T-cell (primary cell): ENCODE data around the gene SHC1. TPM values are rescaled to one million over a fixed set of nuclear protein-coding genes. Genes with fewer than 3 reads are reported as not detected.

Experiments
- ATAC-seq, 4 experiments: fragments of 200-7000 bp in 3 of 4; fragments of 150-1000 bp in 1 of 4; cut with Tn5 transposase; replicated peaks in 1 of 4; 1 replicate in 3 of 4; 2 replicates in 1 of 4; pipeline ENCODE4 v1.10.0; 2021; ENCODE audit warnings: moderate library complexity in 3 of 4, mild to moderate bottlenecking in 2 of 4, moderate number of reproducible peaks in 1 of 4
- CTCF ChIA-PET, 2 donors: fragments of 300-600 bp; sonication (Branson Sonifier 250); formaldehyde crosslinking; loops; one replicate each; lab custom pipeline; 2022; ENCODE audit warnings: antibody characterized with exemption in 2 of 2; lab: Charles Lee
- POLR2A ChIA-PET, 2 donors: fragments of 300-600 bp; sonication (Branson Sonifier 250); formaldehyde crosslinking; loops; one replicate each; lab custom pipeline; 2022; ENCODE audit warnings: antibody characterized with exemption in 2 of 2; lab: Charles Lee
- DNase-seq, 35 experiments: peaks; one replicate each; pipeline versions ENCODE4 v3.0.0 to v3.0.0-alpha.2; 2013 to 2023
- H3K27ac ChIP-seq: one replicate; pipeline ENCODE4 v1.5.1; 2013; ENCODE audit warnings: low read length
- H3K27me3 ChIP-seq, 2 experiments: replicated peaks in 1 of 2; 1 replicate in 1 of 2; 2 replicates in 1 of 2; pipeline versions ENCODE4 v1.6.1 to v1.7.0; 2013; ENCODE audit warnings: low read length in 1 of 2, mixed read lengths in 1 of 2; ENCODE audit not compliant: control insufficient read depth in 2 of 2, insufficient read depth in 2 of 2; ENCODE audit errors: extremely low read depth in 1 of 2
- H3K36me3 ChIP-seq, 2 donors: 1 replicate in 1 of 2; 2 replicates in 1 of 2; pipeline versions ENCODE4 v1.6.1 to v1.7.0; 2013; ENCODE audit warnings: low read length in 1 of 2; ENCODE audit not compliant: control insufficient read depth in 2 of 2, insufficient read depth in 1 of 2; ENCODE audit errors: extremely low read depth in 1 of 2
- H3K4me1 ChIP-seq, 2 experiments: 1 replicate in 1 of 2; 2 replicates in 1 of 2; pipeline versions ENCODE4 v1.6.1 to v1.7.0; 2013; ENCODE audit warnings: low read length in 2 of 2, mixed read lengths in 1 of 2; ENCODE audit not compliant: insufficient read depth in 2 of 2, control insufficient read depth in 1 of 2; ENCODE audit errors: extremely low read depth in 1 of 2
- H3K4me3 ChIP-seq, 2 donors: 1 replicate in 1 of 2; 2 replicates in 1 of 2; pipeline versions ENCODE4 v1.5.1 to v1.7.0; 2013; ENCODE audit warnings: mild to moderate bottlenecking in 2 of 2, low read length in 1 of 2, moderate library complexity in 1 of 2; ENCODE audit not compliant: control insufficient read depth in 1 of 2; ENCODE audit errors: extremely low read depth in 1 of 2
- H3K9me3 ChIP-seq: 2 replicates; pipeline ENCODE4 v1.7.0; 2013
- H3K27ac Mint-ChIP-seq, 2 donors: one replicate each; pipeline ENCODE4 v1.8.0; 2020 to 2021; ENCODE audit warnings: mild to moderate bottlenecking in 2 of 2, mixed read lengths in 2 of 2
- H3K27me3 Mint-ChIP-seq, 2 donors: one replicate each; pipeline ENCODE4 v1.8.0; 2021 to 2022; ENCODE audit warnings: mixed read lengths in 2 of 2
- H3K36me3 Mint-ChIP-seq: one replicate; pipeline ENCODE4 v1.8.0; 2021; ENCODE audit warnings: mixed read lengths
- H3K4me1 Mint-ChIP-seq, 3 donors: one replicate each; pipeline ENCODE4 v1.8.0; 2020 to 2022; ENCODE audit warnings: mixed read lengths in 3 of 3, mild to moderate bottlenecking in 1 of 3
- H3K4me3 Mint-ChIP-seq, 3 donors: one replicate each; pipeline ENCODE4 v1.8.0; 2020 to 2022; ENCODE audit warnings: mild to moderate bottlenecking in 3 of 3, mixed read lengths in 3 of 3, moderate library complexity in 3 of 3
- H3K9me3 Mint-ChIP-seq, 3 donors: one replicate each; pipeline ENCODE4 v1.8.0; 2020 to 2022; ENCODE audit warnings: mixed read lengths in 3 of 3
- WGBS: methylation state at CpG from one replicate; pipeline ENCODE4 v1.1.5; 2013; ENCODE audit warnings: missing lambda C conversion rate; ENCODE audit not compliant: insufficient coverage; 5-methylcytosine and 5-hydroxymethylcytosine counted together
- total RNA-seq, 35 experiments: library from RNA in 6 of 35; stranded (reverse) in 6 of 35; fragments of 120-200 nt in 1 of 35; gene quantifications; one replicate each; pipeline versions ENCODE4 v1.2.1 to v1.2.4 and lab custom pipeline; 2013 to 2026

Gene SHC1
- total RNA-seq, 5 donors from 2014 or later (not counting 1 experiment from before 2014, with no cell fraction given), result 61.3 to 88.2 (median 76.8) TPM

GRCh38 chr1:154943649-154944400, 26.7 kb downstream of the SHC1 start:
- Histone ChIP-seq H3K9me3 (no peaks in the 10 kb centered on the region), H3K4me1 (peaks cover 12 to 80% of the 10 kb centered on the region in 2 experiments), H3K27me3 (no peaks in the 10 kb centered on the region), H3K36me3 (peaks cover 28 to 46% of the 10 kb centered on the region in 2 donors), H3K27ac (peak overlapping the region; percentile 93), H3K4me3 (no peak overlapping the region)
- Mint-ChIP-seq H3K4me1 (peaks cover 57 to 68% (median 59%) of the 10 kb centered on the region in 3 donors), H3K36me3 (peaks cover 9% of the 10 kb centered on the region), H3K27me3 (no peaks in the 10 kb centered on the region), H3K9me3 (no peaks in the 10 kb centered on the region), H3K4me3 (peak overlapping the region in 1 of 3 donors; percentile 58), H3K27ac (peak overlapping the region; percentile 89 to 91)
- ChIA-PET CTCF (interaction anchor here (0.6 to 1.1 kb wide), 5 partner anchors 11 to 274 kb away, joined by 3 read pairs; no protein-coding TSS in a partner anchor), POLR2A (interaction anchor here (0.6 to 1.3 kb wide), 5 partner anchors 9 to 30 kb away, joined by 3 to 4 read pairs (median 3); partner anchors contain the start of gene PBXIP1 (in 1 of the 2))
- DNase-seq (peak in 10 of 35 experiments; percentile 13 to 70 (median 34)), ATAC-seq (peak; percentile 23 to 46 (median 38))
- WGBS, result 20% methylated on average over 3 of the region's 6 CpGs

- 75% methylated on average over 2 of the region's 5 CpGs for WGBS
- H3K36me3 Mint-ChIP-seq, result peaks cover 5% of the 10 kb centered on the region
- Histone ChIP-seq H3K4me3 (no peak overlapping the region), H3K9me3 (no peaks in the 10 kb centered on the region), H3K36me3 (peaks cover 17 to 25% of the 10 kb centered on the region in 2 donors), H3K27ac (peak overlapping the region; percentile 93), H3K27me3 (no peaks in the 10 kb centered on the region), H3K4me1 (peaks cover 18 to 80% of the 10 kb centered on the region in 2 experiments)
- CTCF ChIA-PET, result no interaction called here
- peak overlapping the region; percentile 89 to 91 for H3K27ac Mint-ChIP-seq
- no peaks in the 10 kb centered on the region for H3K9me3 Mint-ChIP-seq
- H3K27me3 Mint-ChIP-seq, result no peaks in the 10 kb centered on the region
- peak overlapping the region in 1 of 3 donors; percentile 61 for H3K4me3 Mint-ChIP-seq
- DNase-seq, result no peak
- POLR2A ChIA-PET, result no interaction called here
- ATAC-seq, result no peak
- peaks cover 64 to 80% (median 70%) of the 10 kb centered on the region in 3 donors for H3K4me1 Mint-ChIP-seq
These were observed 29.1 kb downstream of the SHC1 start for GRCh38 chr1:154941333-154942013.

GRCh38 chr1:154940651-154941194, 29.8 kb downstream of the SHC1 start:
- Mint-ChIP-seq H3K27me3 (no peaks in the 10 kb centered on the region), H3K4me1 (peaks cover 70 to 80% (median 77%) of the 10 kb centered on the region in 3 donors), H3K36me3 (no peaks in the 10 kb centered on the region), H3K4me3 (peak overlapping the region in 1 of 3 donors; percentile 61), H3K27ac (peak overlapping the region; percentile 88 to 89), H3K9me3 (no peaks in the 10 kb centered on the region)
- ChIA-PET CTCF (interaction anchor here in 1 of 2 donors (0.6 to 1.4 kb wide), 2 partner anchors 15 to 34 kb away, joined by 3 to 4 read pairs; partner anchors contain the start of gene PBXIP1), POLR2A (interaction anchor here (1.0 to 1.1 kb wide), 2 partner anchors 15 kb away, joined by 3 to 6 read pairs; partner anchors contain the start of gene PBXIP1 (in 2 of the 2))
- Histone ChIP-seq H3K36me3 (peaks cover 11 to 18% of the 10 kb centered on the region in 2 donors), H3K27ac (peak overlapping the region; percentile 93), H3K27me3 (no peaks in the 10 kb centered on the region), H3K4me1 (peaks cover 24 to 86% of the 10 kb centered on the region in 2 experiments), H3K4me3 (no peak overlapping the region), H3K9me3 (no peaks in the 10 kb centered on the region)
- 54% methylated on average over 4 of the region's 8 CpGs for WGBS
- ATAC-seq (no peak), DNase-seq (no peak)

GRCh38 chr1:154940213-154940560, 30.4 kb downstream of the SHC1 start:
- ATAC-seq, result no peak
- ChIA-PET CTCF (interaction anchor here (0.6 to 1.4 kb wide), 3 partner anchors 15 to 1670 kb away, joined by 3 to 8 read pairs (median 4); partner anchors contain the start of gene PBXIP1 (in 1 of the 2)), POLR2A (interaction anchor here (0.7 to 1.1 kb wide), 5 partner anchors 15 to 311 kb away, joined by 3 to 6 read pairs (median 4); partner anchors contain the start of gene PBXIP1 (in 2 of the 2))
- Mint-ChIP-seq H3K4me3 (peak overlapping the region in 1 of 3 donors; percentile 61), H3K27me3 (no peaks in the 10 kb centered on the region), H3K27ac (peak overlapping the region; percentile 88 to 89), H3K36me3 (no peaks in the 10 kb centered on the region), H3K4me1 (peaks cover 75 to 82% (median 82%) of the 10 kb centered on the region in 3 donors), H3K9me3 (no peaks in the 10 kb centered on the region)
- WGBS, result 60% methylated on average over 1 of the region's 1 CpG
- no peak for DNase-seq
- H3K36me3 ChIP-seq, result peaks cover 7 to 12% of the 10 kb centered on the region in 2 donors
- H3K4me3 ChIP-seq, result peak overlapping the region in 1 of 2 donors; percentile 5
- no peaks in the 10 kb centered on the region for H3K27me3 ChIP-seq
- H3K4me1 ChIP-seq, result peaks cover 27 to 85% of the 10 kb centered on the region in 2 experiments
- no peaks in the 10 kb centered on the region for H3K9me3 ChIP-seq
- H3K27ac ChIP-seq, result no peak overlapping the region

- Mint-ChIP-seq H3K36me3 (no peaks in the 10 kb centered on the region), H3K4me3 (peak overlapping the region; percentile 36 to 97 (median 55)), H3K4me1 (peaks cover 72 to 81% (median 79%) of the 10 kb centered on the region in 3 donors), H3K27me3 (no peaks in the 10 kb centered on the region), H3K9me3 (no peaks in the 10 kb centered on the region), H3K27ac (peak overlapping the region; percentile 90 to 97)
- no peaks in the 10 kb centered on the region for H3K36me3 ChIP-seq
- 100% methylated on average over 7 of the region's 7 CpGs for WGBS
- no peaks in the 10 kb centered on the region for H3K9me3 ChIP-seq
- DNase-seq (no peak), ATAC-seq (no peak)
- ChIA-PET CTCF (interaction anchor here in 1 of 2 donors (1.1 kb wide), 1 partner anchor 81 kb away, joined by 5 read pairs; no protein-coding TSS in a partner anchor), POLR2A (interaction anchor here (0.6 to 1.2 kb wide), 3 partner anchors 17 to 32 kb away, joined by 3 to 6 read pairs (median 3); partner anchors contain the start of genes PBXIP1 (in 1 of the 2) and SHC1 (in 1 of the 2))
- no peak overlapping the region for H3K4me3 ChIP-seq
- peaks cover 28 to 77% of the 10 kb centered on the region in 2 experiments for H3K4me1 ChIP-seq
- peak overlapping the region; percentile 97 for H3K27ac ChIP-seq
- H3K27me3 ChIP-seq, result no peaks in the 10 kb centered on the region
These were observed 31.7 kb downstream of the SHC1 start for GRCh38 chr1:154938604-154939399.
